KG1 (cell line): Measurements from ENCODE around the gene THSD8.
"Not testable (repeated sequence)": the region's sequence is repeated elsewhere in the genome, so short reads cannot be mapped to it uniquely, and the experiment has no call there.

Experiments
- DNase-seq: peaks from one replicate; lab custom pipeline; 2025; lab: John Stamatoyannopoulos, UW

The THSD8 gene

GRCh38 chr19:12825254-12826131 lies 23.6 kb downstream of the THSD8 start:
- no peak for DNase-seq

- no peak for DNase-seq
Measured at GRCh38 chr19:12828494-12828893, 26.6 kb downstream of the THSD8 start.

- DNase-seq = no peak
Measured at GRCh38 chr19:12833418-12833737, 31.5 kb downstream of the THSD8 start.

- no peak for DNase-seq
Measured at GRCh38 chr19:12833738-12834565, 32.1 kb downstream of the THSD8 start.

GRCh38 chr19:12834566-12834943 lies 32.7 kb downstream of the THSD8 start, which contains the start of gene RTBDN:
Gene RTBDN (minus strand): TSS chr19:12834579. CDS start chr19:12829979, 4,600 bp downstream.
- DNase-seq = no peak

- DNase-seq = no peak
Measured at GRCh38 chr19:12834976-12835757, 33.3 kb downstream of the THSD8 start.

- DNase-seq = no peak
Measured at GRCh38 chr19:12836529-12836863, 34.6 kb downstream of the THSD8 start.

- no peak for DNase-seq
Measured at GRCh38 chr19:12837225-12837624, 35.4 kb downstream of the THSD8 start.

GRCh38 chr19:12838182-12838885 lies 36.5 kb downstream of the THSD8 start, which contains the start of gene MAST1:
Gene MAST1 (plus strand): TSS chr19:12838515. CDS start chr19:12838573, 58 bp downstream.
- no peak for DNase-seq

- DNase-seq = no peak
Measured at GRCh38 chr19:12838886-12839756, 37.3 kb downstream of the THSD8 start.

GRCh38 chr19:12840091-12841079 lies 38.5 kb downstream of the THSD8 start:
- DNase-seq = no peak

GRCh38 chr19:12841094-12841493 lies 39.2 kb downstream of the THSD8 start:
- no peak for DNase-seq

- no peak for DNase-seq
Measured at GRCh38 chr19:12842511-12842910, 40.6 kb downstream of the THSD8 start.

- no peak for DNase-seq
Measured at GRCh38 chr19:12843328-12843727, 41.5 kb downstream of the THSD8 start.

- DNase-seq = no peak
Measured at GRCh38 chr19:12843999-12844732, 42.3 kb downstream of the THSD8 start.

GRCh38 chr19:12846613-12847012 lies 44.7 kb downstream of the THSD8 start:
- DNase-seq = not testable (repeated sequence)

GRCh38 chr19:12847159-12848139 lies 45.6 kb downstream of the THSD8 start:
- peak; percentile 35 for DNase-seq
